Central memory CD8-positive, alpha-beta T cell (primary cell): ENCODE data around the gene GRM7.

Experiments used
- ATAC-seq: fragments of 150-1000 bp; cut with Tn5 transposase; replicated peaks from 2 replicates; pipeline ENCODE4 v1.10.0; 2022; ENCODE audit warnings: mild to moderate bottlenecking, moderate FRiP score, moderate number of reproducible peaks; ENCODE audit not compliant: poor library complexity, severe bottlenecking; ENCODE audit errors: extremely low read depth
- DNase-seq, 2 donors: peaks; one replicate each; pipeline ENCODE4 v3.0.0; 2021; ENCODE audit warnings: low spot score in 2 of 2
- H3K27ac Mint-ChIP-seq: one replicate; pipeline ENCODE4 v1.8.0; 2022; ENCODE audit warnings: low read depth, mild to moderate bottlenecking, moderate library complexity, mixed read lengths
- H3K27me3 Mint-ChIP-seq: one replicate; pipeline ENCODE4 v1.8.0; 2022; ENCODE audit warnings: mixed read lengths
- H3K36me3 Mint-ChIP-seq: one replicate; pipeline ENCODE4 v1.8.0; 2022; ENCODE audit warnings: mild to moderate bottlenecking, moderate library complexity, mixed read lengths; ENCODE audit not compliant: insufficient read depth
- H3K4me1 Mint-ChIP-seq: one replicate; pipeline ENCODE4 v1.8.0; 2022; ENCODE audit warnings: mixed read lengths
- H3K4me3 Mint-ChIP-seq: one replicate; pipeline ENCODE4 v1.8.0; 2022; ENCODE audit warnings: mild to moderate bottlenecking, moderate library complexity, mixed read lengths
- H3K9me3 Mint-ChIP-seq: one replicate; pipeline ENCODE4 v1.8.0; 2022; ENCODE audit warnings: mixed read lengths

GRM7 gene

DNA sequence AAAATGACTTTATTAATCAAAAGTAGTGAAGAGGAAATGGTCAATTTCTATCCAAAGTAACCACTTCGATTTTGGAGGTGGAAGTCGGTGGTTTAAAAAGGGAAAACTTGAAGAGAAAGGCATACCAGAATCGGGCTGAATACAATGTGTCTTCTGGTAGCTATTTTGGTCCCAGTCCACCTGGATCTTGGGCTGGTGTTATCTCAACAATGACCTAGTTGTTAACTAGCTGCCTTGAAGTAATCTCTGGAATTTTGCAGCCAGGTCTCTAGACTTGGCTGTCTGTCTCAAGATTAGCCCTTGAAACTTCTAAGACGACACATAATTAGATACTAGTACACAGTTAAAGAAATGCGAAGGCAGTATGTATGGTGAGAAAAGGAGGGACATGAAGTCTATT, 409.8 kb downstream of the GRM7 start:
- Mint-ChIP-seq H3K27me3 (no peaks in the 10 kb centered on the region), H3K4me1 (no peaks in the 10 kb centered on the region), H3K27ac (peak overlapping the region; percentile 55), H3K9me3 (peaks cover 11% of the 10 kb centered on the region), H3K4me3 (no peak overlapping the region), H3K36me3 (no peaks in the 10 kb centered on the region)
- ATAC-seq, result no peak
- DNase-seq, result no peak

DNA sequence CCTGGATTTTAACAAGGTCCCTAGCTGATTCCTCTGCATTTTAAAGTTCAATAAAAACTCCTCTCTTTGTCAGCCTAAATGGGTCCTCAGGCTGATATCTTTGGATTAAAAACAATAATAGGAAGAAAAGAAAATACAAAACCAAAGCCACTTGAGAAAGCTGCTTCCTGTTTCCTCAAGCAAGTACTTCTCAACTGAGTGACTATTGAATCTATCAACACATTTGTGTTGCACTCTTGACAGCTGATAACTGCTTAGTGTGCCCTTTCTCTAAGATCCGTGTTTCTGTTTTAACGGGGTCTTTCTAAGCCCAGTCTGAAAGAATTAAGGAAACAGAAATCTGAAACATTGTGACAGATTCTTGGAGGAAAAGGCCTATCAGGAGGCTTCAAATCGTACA, 410.7 kb downstream of the GRM7 start:
- Mint-ChIP-seq H3K4me3 (no peak overlapping the region), H3K27ac (no peak overlapping the region), H3K4me1 (no peaks in the 10 kb centered on the region), H3K36me3 (no peaks in the 10 kb centered on the region), H3K27me3 (no peaks in the 10 kb centered on the region), H3K9me3 (peaks cover 15% of the 10 kb centered on the region)
- ATAC-seq, result no peak
- DNase-seq, result no peak

DNA sequence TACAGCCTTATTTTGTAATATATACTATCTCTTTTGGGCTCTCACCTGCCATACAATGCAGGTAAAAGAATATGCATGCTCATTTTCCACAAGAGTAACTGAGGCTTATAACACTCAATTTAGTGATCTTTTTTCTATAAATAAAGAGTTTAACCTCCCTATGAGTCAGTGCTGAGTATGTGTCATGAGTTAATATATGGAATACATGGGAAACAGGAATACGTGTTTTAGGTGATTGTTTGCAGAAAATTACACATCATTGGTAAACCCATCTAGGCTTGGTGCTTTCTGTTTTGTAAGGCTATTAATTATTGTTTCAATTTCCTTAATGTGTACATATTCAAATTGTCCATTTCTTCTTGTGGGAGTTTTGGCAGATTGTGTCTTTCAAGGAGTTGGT, 411.3 kb downstream of the GRM7 start:
- Mint-ChIP-seq H3K27ac (no peak overlapping the region), H3K27me3 (no peaks in the 10 kb centered on the region), H3K4me3 (no peak overlapping the region), H3K36me3 (no peaks in the 10 kb centered on the region), H3K9me3 (peaks cover 18% of the 10 kb centered on the region), H3K4me1 (no peaks in the 10 kb centered on the region)
- ATAC-seq (no peak), DNase-seq (no peak)

DNA sequence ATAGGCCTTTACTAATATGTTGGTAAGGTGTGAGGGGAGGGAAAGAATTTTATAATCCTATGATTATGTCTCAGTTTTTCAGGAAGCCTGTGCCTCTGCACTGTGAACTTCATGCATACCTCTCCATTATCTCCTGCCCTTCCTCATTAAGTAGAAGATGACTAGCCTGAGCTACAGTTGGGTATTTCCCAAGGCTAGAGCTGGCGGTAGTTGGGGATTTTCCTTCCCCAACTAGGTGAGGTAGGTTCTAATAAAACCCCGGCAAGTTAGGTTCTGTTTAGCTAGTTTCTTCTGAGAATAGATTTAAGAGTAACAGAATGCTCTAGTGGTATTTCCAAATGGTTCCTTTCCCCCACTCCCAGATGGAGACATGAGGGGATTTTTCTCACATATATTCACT, 414.5 kb downstream of the GRM7 start:
- H3K27ac Mint-ChIP-seq, result no peak overlapping the region
- H3K36me3 Mint-ChIP-seq, result peaks cover 3% of the 10 kb centered on the region
- no peaks in the 10 kb centered on the region for H3K27me3 Mint-ChIP-seq
- no peak overlapping the region for H3K4me3 Mint-ChIP-seq
- no peaks in the 10 kb centered on the region for H3K4me1 Mint-ChIP-seq
- DNase-seq (no peak), ATAC-seq (no peak)
- H3K9me3 Mint-ChIP-seq, result peaks cover 16% of the 10 kb centered on the region

DNA sequence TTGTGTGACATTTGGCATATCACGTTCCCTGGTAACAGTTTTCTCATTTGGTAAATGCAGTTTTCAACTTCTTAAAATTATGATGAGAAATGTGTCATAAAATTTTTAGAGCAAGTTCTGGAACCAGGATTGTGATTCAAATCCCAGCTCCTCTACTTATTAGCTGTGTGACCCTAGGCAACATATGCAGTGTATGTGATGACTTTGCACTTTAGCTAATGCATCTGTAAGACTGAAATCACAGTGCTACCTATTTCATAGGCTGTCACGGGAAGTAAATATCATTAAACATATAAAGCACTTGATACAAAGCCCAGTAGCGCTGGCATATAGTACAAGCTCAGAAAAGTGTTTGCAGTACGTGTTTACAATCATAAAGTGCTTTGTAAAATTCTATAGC, 419.4 kb downstream of the GRM7 start:
- no peak overlapping the region for H3K4me3 Mint-ChIP-seq
- ATAC-seq (no peak), DNase-seq (no peak)
- H3K9me3 Mint-ChIP-seq, result peaks cover 12% of the 10 kb centered on the region
- H3K27ac Mint-ChIP-seq, result no peak overlapping the region
- peaks cover 3% of the 10 kb centered on the region for H3K36me3 Mint-ChIP-seq
- H3K4me1 Mint-ChIP-seq, result no peaks in the 10 kb centered on the region
- no peaks in the 10 kb centered on the region for H3K27me3 Mint-ChIP-seq

- H3K4me1 Mint-ChIP-seq, result no peaks in the 10 kb centered on the region
Measured at GRCh38 chr3:7282988-7283387, 422.1 kb downstream of the GRM7 start.

GRCh38 chr3:7285505-7285904, 424.6 kb downstream of the GRM7 start:
- Mint-ChIP-seq H3K4me1 (no peaks in the 10 kb centered on the region), H3K4me3 (no peak overlapping the region), H3K36me3 (no peaks in the 10 kb centered on the region), H3K27me3 (no peaks in the 10 kb centered on the region), H3K9me3 (peaks cover 7% of the 10 kb centered on the region), H3K27ac (no peak overlapping the region)
- DNase-seq, result no peak
- ATAC-seq, result no peak

More at GRCh38 chr3:7282988-7283387, 422.1 kb downstream of the GRM7 start:
- DNase-seq (no peak), ATAC-seq (no peak)
- H3K4me3 Mint-ChIP-seq, result no peak overlapping the region
- H3K27ac Mint-ChIP-seq, result no peak overlapping the region
- H3K9me3 Mint-ChIP-seq, result peaks cover 5% of the 10 kb centered on the region
- H3K36me3 Mint-ChIP-seq, result peaks cover 3% of the 10 kb centered on the region
- H3K27me3 Mint-ChIP-seq, result no peaks in the 10 kb centered on the region

DNA sequence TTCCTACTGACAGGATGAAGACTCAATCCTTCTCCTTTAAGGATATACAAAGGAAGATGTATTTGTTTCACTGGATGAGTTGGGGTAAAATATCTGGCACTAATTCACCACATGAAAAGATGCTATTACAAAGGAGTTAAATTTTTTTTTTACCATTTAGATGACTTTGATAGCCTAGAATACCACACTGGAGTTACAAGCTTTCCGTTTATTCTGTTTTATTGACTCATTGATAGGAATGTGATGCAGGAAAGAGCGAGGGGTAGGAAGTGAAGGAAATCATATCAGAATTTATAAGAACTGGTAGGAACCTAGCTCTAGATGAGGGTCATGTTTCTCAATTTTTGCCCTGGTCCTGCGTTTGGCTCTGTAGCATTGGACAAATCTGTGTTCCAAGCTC, 427.2 kb downstream of the GRM7 start:
- Mint-ChIP-seq H3K36me3 (peaks cover 2% of the 10 kb centered on the region), H3K4me3 (no peak overlapping the region), H3K27me3 (no peaks in the 10 kb centered on the region), H3K4me1 (no peaks in the 10 kb centered on the region), H3K27ac (no peak overlapping the region), H3K9me3 (peaks cover 13% of the 10 kb centered on the region)
- no peak for DNase-seq
- no peak for ATAC-seq

GRCh38 chr3:7289121-7289520, 428.2 kb downstream of the GRM7 start:
- no peak overlapping the region for H3K4me3 Mint-ChIP-seq
- no peak for DNase-seq
- no peak overlapping the region for H3K27ac Mint-ChIP-seq
- no peaks in the 10 kb centered on the region for H3K27me3 Mint-ChIP-seq
- peaks cover 2% of the 10 kb centered on the region for H3K36me3 Mint-ChIP-seq
- ATAC-seq, result no peak
- H3K4me1 Mint-ChIP-seq, result no peaks in the 10 kb centered on the region
- H3K9me3 Mint-ChIP-seq, result peaks cover 17% of the 10 kb centered on the region

GRCh38 chr3:7290077-7290825, 429.3 kb downstream of the GRM7 start:
- DNase-seq (no peak), ATAC-seq (no peak)
- Mint-ChIP-seq H3K27me3 (no peaks in the 10 kb centered on the region), H3K9me3 (peaks cover 18% of the 10 kb centered on the region), H3K4me3 (no peak overlapping the region), H3K27ac (no peak overlapping the region), H3K4me1 (no peaks in the 10 kb centered on the region), H3K36me3 (peaks cover 2% of the 10 kb centered on the region)

DNA sequence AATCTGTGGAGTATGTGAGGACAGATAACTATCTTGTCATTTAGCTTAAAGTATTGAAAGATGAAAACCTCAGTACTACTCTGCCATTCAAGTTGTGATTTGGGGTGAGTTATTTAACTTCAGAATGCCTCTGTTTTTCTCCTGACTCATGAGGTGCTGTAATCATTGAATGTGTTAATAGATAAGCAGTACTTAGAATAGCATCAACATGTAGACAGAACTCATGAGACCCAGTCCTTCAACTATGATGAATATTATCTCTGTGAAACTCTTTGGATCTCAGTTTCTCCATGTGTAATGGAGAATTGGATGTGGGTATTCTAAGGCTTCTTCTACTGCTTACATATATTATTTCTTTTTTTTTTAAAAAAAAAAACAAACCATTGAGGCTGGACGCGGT, 431.4 kb downstream of the GRM7 start:
- ATAC-seq (no peak), DNase-seq (no peak)
- Mint-ChIP-seq H3K36me3 (peaks cover 2% of the 10 kb centered on the region), H3K4me1 (no peaks in the 10 kb centered on the region), H3K4me3 (no peak overlapping the region), H3K27me3 (no peaks in the 10 kb centered on the region), H3K9me3 (peaks cover 22% of the 10 kb centered on the region), H3K27ac (no peak overlapping the region)

- Mint-ChIP-seq H3K4me3 (no peak overlapping the region), H3K36me3 (peaks cover 2% of the 10 kb centered on the region)
Measured at GRCh38 chr3:7293286-7293685, 432.4 kb downstream of the GRM7 start.

GRCh38 chr3:7305561-7305960, 444.6 kb downstream of the GRM7 start:
- H3K27me3 Mint-ChIP-seq, result no peaks in the 10 kb centered on the region

More at GRCh38 chr3:7293286-7293685, 432.4 kb downstream of the GRM7 start:
- H3K4me1 Mint-ChIP-seq, result no peaks in the 10 kb centered on the region
- no peak for ATAC-seq
- H3K9me3 Mint-ChIP-seq, result peaks cover 23% of the 10 kb centered on the region
- H3K27ac Mint-ChIP-seq, result no peak overlapping the region
- DNase-seq, result no peak
- H3K27me3 Mint-ChIP-seq, result no peaks in the 10 kb centered on the region

More at GRCh38 chr3:7305561-7305960, 444.6 kb downstream of the GRM7 start:
- Mint-ChIP-seq H3K9me3 (peaks cover 18% of the 10 kb centered on the region), H3K4me1 (no peaks in the 10 kb centered on the region), H3K27ac (no peak overlapping the region), H3K4me3 (no peak overlapping the region), H3K36me3 (no peaks in the 10 kb centered on the region)
- DNase-seq (no peak), ATAC-seq (no peak)
